Measurements from ENCODE around the gene AVPI1.

DNA sequence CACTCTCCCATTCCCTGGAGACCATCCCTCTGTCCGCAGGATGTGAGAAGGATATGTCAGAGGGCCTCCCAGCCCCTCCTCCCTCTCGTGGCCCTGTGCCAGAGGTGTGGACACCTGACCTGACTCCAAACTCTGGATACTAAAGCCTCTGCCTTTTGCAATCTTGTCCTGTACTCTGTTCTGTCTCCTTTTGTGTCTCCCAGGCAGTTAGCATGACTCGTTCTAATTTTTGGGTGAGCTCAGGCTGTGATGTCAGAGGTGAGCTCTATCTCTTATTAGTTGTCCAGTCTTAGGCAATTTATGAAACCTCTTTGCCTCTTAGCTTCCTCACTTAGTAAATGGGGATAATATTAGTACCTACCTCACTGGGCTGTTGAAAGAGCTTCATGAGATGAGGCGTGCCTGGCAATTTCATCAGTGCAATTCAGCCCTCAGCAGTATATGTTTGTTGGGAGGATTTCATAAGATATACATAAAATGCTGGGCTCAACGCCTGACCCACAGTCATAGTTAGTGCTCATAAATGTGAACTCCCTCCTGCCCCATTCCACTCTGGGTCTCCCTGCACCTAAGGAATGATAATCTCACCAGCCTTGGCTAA, 37.4 kb upstream of the AVPI1 start:
- TF ChIP-seq, protein P1, sequence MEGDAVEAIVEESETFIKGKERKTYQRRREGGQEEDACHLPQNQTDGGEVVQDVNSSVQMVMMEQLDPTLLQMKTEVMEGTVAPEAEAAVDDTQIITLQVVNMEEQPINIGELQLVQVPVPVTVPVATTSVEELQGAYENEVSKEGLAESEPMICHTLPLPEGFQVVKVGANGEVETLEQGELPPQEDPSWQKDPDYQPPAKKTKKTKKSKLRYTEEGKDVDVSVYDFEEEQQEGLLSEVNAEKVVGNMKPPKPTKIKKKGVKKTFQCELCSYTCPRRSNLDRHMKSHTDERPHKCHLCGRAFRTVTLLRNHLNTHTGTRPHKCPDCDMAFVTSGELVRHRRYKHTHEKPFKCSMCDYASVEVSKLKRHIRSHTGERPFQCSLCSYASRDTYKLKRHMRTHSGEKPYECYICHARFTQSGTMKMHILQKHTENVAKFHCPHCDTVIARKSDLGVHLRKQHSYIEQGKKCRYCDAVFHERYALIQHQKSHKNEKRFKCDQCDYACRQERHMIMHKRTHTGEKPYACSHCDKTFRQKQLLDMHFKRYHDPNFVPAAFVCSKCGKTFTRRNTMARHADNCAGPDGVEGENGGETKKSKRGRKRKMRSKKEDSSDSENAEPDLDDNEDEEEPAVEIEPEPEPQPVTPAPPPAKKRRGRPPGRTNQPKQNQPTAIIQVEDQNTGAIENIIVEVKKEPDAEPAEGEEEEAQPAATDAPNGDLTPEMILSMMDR (IDR thresholded peaks at IDR 0.05): no peak
- peak; percentile 51 to 64 for TF ChIP-seq POLR2AphosphoS5 (IDR thresholded peaks at IDR 0.05)

Measured in esophagus muscularis mucosa (tissue), 3 donors.